DOHH2 (cell line): ENCODE results near the gene MED16.
"Not testable (repeated sequence)": the region's sequence is repeated elsewhere in the genome, so short reads cannot be mapped to it uniquely, and the experiment has no call there.

Experiments used
- H3F3A ChIP-seq: fragments of 200-600 bp; sonication (generic), shearing (Covaris generic); 2 replicates; pipeline ENCODE4 v1.6.0; 2016; ENCODE audit warnings: antibody characterized with exemption, mild to moderate bottlenecking; ENCODE audit not compliant: control insufficient read depth, insufficient read depth
- H3K27ac ChIP-seq: fragments of 200-600 bp; sonication (generic); 2 replicates; pipeline ENCODE4 v1.5.1; 2014; ENCODE audit warnings: low read depth, mild to moderate bottlenecking, low read length, moderate library complexity
- H3K27me3 ChIP-seq: fragments of 200-600 bp; sonication (generic); 2 replicates; pipeline ENCODE4 v1.6.1; 2014; ENCODE audit warnings: mild to moderate bottlenecking, low read length, mixed read lengths; ENCODE audit not compliant: control insufficient read depth
- H3K36me3 ChIP-seq: fragments of 200-600 bp; sonication (generic); 2 replicates; pipeline ENCODE4 v1.6.1; 2014; ENCODE audit warnings: mild to moderate bottlenecking, low read length, moderate library complexity, mixed read lengths; ENCODE audit not compliant: control insufficient read depth
- H3K4me1 ChIP-seq: fragments of 200-600 bp; sonication (generic); 2 replicates; pipeline ENCODE4 v1.6.1; 2014; ENCODE audit warnings: mild to moderate bottlenecking, low read length, mixed read lengths; ENCODE audit not compliant: control insufficient read depth
- H3K4me2 ChIP-seq: fragments of 200-600 bp; sonication (generic); 2 replicates; pipeline ENCODE4 v1.6.0; 2014; ENCODE audit warnings: mild to moderate bottlenecking, low read length, moderate library complexity
- H3K4me3 ChIP-seq: fragments of 200-600 bp; sonication (generic); 2 replicates; pipeline ENCODE4 v1.5.1; 2014; ENCODE audit warnings: mild to moderate bottlenecking, low read length, mixed read lengths
- H3K79me2 ChIP-seq: fragments of 200-600 bp; sonication (generic); 2 replicates; pipeline ENCODE4 v1.6.1; 2014; ENCODE audit warnings: mild to moderate bottlenecking, low read length, mixed read lengths; ENCODE audit not compliant: control insufficient read depth
- H3K9me2 ChIP-seq: fragments of 200-600 bp; sonication (generic); replicated peaks from 2 replicates; pipeline ENCODE4 v1.6.1; 2014; ENCODE audit warnings: mild to moderate bottlenecking, low read length, mixed read lengths; ENCODE audit not compliant: control insufficient read depth
- H3K9me3 ChIP-seq: fragments of 200-600 bp; sonication (generic); 2 replicates; pipeline ENCODE4 v1.6.1; 2014; ENCODE audit warnings: antibody characterized with exemption, low read length, mixed read lengths; ENCODE audit not compliant: control insufficient read depth, insufficient read depth
- H4K20me1 ChIP-seq: fragments of 200-600 bp; sonication (generic); 2 replicates; pipeline ENCODE4 v1.6.0; 2014; ENCODE audit warnings: low read depth, mild to moderate bottlenecking, antibody characterized with exemption, low read length, moderate library complexity; ENCODE audit not compliant: control insufficient read depth, insufficient read depth
- EZH2phosphoT487 ChIP-seq: fragments of 200-600 bp; sonication (generic); IDR thresholded peaks from 2 replicates; pipeline ENCODE4 v1.6.1; 2017; ENCODE audit warnings: borderline replicate concordance, mild to moderate bottlenecking, antibody characterized with exemption, low read length, moderate library complexity, mixed read lengths
- TF ChIP-seq, protein P1 (sequence below): fragments of 200-600 bp; sonication (generic); IDR thresholded peaks from one replicate; pipeline ENCODE4 v1.5.1; 2014; ENCODE audit warnings: antibody characterized with exemption, mild to moderate bottlenecking, low read depth, low read length; ENCODE audit not compliant: poor library complexity, severe bottlenecking

MED16 gene

DNA sequence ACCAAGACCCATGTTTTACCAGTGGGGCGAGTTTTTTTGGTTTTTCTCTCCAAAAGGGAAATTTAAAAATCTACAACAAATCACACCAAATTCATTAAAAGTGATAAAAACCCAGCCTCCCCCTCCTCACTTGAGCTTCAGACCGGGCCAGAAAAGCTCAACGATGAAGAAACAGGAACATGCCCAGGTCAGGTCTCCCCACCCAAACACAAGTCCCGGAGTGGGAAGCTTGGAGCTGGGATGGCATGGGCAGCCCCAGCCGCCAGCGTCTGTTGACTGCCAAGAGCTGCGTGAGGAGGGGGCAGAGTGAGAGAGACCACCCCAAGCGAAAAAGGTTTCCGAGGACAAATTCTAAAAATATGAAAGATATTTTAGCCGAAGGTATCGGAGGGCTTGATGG lies 4.0 kb upstream of the MED16 start:
- TF ChIP-seq, protein P1, sequence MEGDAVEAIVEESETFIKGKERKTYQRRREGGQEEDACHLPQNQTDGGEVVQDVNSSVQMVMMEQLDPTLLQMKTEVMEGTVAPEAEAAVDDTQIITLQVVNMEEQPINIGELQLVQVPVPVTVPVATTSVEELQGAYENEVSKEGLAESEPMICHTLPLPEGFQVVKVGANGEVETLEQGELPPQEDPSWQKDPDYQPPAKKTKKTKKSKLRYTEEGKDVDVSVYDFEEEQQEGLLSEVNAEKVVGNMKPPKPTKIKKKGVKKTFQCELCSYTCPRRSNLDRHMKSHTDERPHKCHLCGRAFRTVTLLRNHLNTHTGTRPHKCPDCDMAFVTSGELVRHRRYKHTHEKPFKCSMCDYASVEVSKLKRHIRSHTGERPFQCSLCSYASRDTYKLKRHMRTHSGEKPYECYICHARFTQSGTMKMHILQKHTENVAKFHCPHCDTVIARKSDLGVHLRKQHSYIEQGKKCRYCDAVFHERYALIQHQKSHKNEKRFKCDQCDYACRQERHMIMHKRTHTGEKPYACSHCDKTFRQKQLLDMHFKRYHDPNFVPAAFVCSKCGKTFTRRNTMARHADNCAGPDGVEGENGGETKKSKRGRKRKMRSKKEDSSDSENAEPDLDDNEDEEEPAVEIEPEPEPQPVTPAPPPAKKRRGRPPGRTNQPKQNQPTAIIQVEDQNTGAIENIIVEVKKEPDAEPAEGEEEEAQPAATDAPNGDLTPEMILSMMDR = no peak
- no peak for TF ChIP-seq EZH2phosphoT487
- Histone ChIP-seq H3K4me3 (no peak overlapping the region), H3K9me3 (no peaks in the 10 kb centered on the region), H3K9me2 (no peaks in the 10 kb centered on the region), H3K27me3 (no peaks in the 10 kb centered on the region), H3K4me2 (no peak overlapping the region), H3K79me2 (peaks cover 5% of the 10 kb centered on the region), H3K36me3 (peaks cover 9% of the 10 kb centered on the region; the same call in 1 of the 2 replicates), H3K4me1 (peaks cover 36% of the 10 kb centered on the region), H3F3A (peaks cover 2% of the 10 kb centered on the region; the same call in 1 of the 2 replicates), H3K27ac (no peak overlapping the region), H4K20me1 (peaks cover 8% of the 10 kb centered on the region; the same call in 1 of the 2 replicates)

- no peak for TF ChIP-seq EZH2phosphoT487
- TF ChIP-seq, protein P1 = no peak
- Histone ChIP-seq H3K36me3 (peaks cover 9% of the 10 kb centered on the region; the same call in 1 of the 2 replicates), H3K4me3 (no peak overlapping the region), H3K4me1 (peaks cover 39% of the 10 kb centered on the region), H3K9me2 (no peaks in the 10 kb centered on the region), H3K27me3 (no peaks in the 10 kb centered on the region), H3K27ac (no peak overlapping the region), H3K79me2 (peaks cover 7% of the 10 kb centered on the region), H3F3A (peaks cover 2% of the 10 kb centered on the region; the same call in 1 of the 2 replicates), H3K9me3 (no peaks in the 10 kb centered on the region), H4K20me1 (peaks cover 8% of the 10 kb centered on the region; the same call in 1 of the 2 replicates), H3K4me2 (no peak overlapping the region)
These were observed 3.4 kb upstream of the MED16 start for GRCh38 chr19:896434-896833.

DNA sequence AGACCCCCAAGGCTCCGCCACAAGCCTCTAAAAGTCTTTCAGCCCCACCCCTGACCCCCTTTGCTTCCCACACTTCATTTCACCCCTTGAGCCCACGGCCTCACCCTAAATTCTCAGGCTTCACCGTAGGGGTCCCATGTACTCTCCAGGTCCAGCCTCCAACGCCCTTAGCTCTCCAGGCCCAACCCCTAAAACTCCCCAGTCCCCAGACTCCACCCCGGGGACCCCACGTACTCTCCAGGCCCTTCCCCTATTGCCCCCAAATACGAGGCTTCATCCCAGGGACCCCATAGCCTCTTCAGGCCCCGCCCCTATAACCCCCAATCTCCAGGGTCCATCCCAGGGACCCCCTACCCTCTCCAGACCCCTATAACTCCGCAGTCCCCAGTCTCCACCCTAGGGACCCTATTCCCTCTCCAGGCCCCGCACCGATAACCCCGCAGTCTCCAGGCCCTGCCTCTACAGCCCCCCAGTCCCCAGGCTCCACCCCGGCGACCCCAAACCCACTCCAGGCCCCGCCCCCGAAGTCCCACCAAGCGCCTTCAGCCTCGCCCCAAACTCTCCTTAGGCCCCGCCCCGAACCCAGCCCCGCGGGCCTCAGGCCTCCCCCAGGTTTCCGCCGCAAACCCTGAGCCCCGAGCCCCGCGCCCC lies 619 bp downstream of the MED16 start:
- H3K9me2 ChIP-seq = no peaks in the 10 kb centered on the region
- H3K27ac ChIP-seq = peak overlapping the region; percentile 58; the same call in 1 of the 2 replicates
- H3K36me3 ChIP-seq = peaks cover 11% of the 10 kb centered on the region
- peaks cover 12% of the 10 kb centered on the region for H3K79me2 ChIP-seq
- no peak for TF ChIP-seq EZH2phosphoT487
- TF ChIP-seq, protein P1 = no peak
- no peaks in the 10 kb centered on the region for H3K27me3 ChIP-seq
- H3K9me3 ChIP-seq = no peaks in the 10 kb centered on the region
- peak overlapping the region; percentile 90 for H3K4me3 ChIP-seq
- H4K20me1 ChIP-seq = no peaks in the 10 kb centered on the region
- H3F3A ChIP-seq = no peaks in the 10 kb centered on the region
- peak overlapping the region; percentile 79 for H3K4me2 ChIP-seq
- peaks cover 19% of the 10 kb centered on the region for H3K4me1 ChIP-seq

GRCh38 chr19:891421-892200 lies 1.4 kb downstream of the MED16 start:
- not testable (repeated sequence) for H4K20me1 ChIP-seq, H3K27me3 ChIP-seq, H3K9me3 ChIP-seq, H3K9me2 ChIP-seq, H3K27ac ChIP-seq, H3F3A ChIP-seq
- Histone ChIP-seq H3K4me1 (peaks cover 19% of the 10 kb centered on the region), H3K36me3 (peaks cover 11% of the 10 kb centered on the region), H3K4me2 (peak overlapping the region; percentile 79), H3K4me3 (peak overlapping the region; percentile 90), H3K79me2 (peaks cover 12% of the 10 kb centered on the region)
